GM21381 (cell line): ENCODE measurements around the gene ZNF664.

ENCODE experiments used
- ATAC-seq: cut with Tn5 transposase; IDR thresholded peaks from one replicate; pipeline ENCODE4 v1.9.1; 2021; ENCODE audit warnings: mild to moderate bottlenecking, moderate library complexity; ENCODE audit not compliant: unreplicated experiment

The ZNF664 gene

DNA sequence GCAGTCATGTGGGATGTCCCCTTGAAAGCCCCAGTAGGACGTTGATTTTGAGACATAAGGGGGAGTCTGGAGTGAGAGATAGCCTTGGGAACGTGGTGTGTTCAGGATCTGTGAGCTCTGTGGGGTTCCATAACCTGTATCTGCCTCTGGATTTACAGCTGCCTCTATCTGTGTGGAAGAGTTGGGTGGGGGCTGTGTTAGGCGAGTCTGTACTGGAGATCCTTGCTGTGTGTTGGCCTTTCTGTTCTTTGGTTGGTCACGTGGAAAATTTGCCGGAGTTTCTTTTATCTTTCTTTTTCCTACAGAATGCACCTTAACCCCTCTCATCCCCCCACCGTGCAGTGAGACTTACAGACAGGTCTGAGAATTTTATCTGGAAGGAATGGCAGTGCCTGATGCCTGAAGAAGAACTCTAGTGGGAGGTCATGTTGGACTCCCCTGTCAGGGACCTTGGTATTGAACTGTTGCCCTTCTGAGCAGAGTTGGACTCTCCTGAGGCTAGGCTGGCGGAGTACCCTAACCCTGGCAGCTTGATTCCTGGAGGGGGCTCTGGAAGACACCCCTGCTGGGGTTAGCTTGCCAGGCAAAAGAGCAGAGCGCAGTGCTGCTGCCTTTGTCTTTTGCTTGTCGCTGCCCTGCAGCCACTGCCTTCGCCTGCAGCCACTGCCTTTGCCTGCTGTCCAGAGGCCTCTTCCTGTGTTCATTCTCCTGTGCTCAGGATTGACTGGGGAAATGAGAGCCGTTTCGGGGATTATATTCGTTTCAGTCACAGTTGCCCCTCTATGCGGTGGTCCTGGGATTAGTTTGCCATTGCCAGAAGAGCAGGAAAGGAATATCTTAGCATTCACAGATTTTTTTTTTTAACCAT lies 34.1 kb downstream of the ZNF664 start:
- ATAC-seq = no peak

- no peak for ATAC-seq
These were observed 35.0 kb downstream of the ZNF664 start for GRCh38 chr12:124007826-124008570.

- ATAC-seq = no peak
These were observed 35.6 kb downstream of the ZNF664 start for GRCh38 chr12:124008595-124008994.

GRCh38 chr12:124009781-124010180 lies 36.8 kb downstream of the ZNF664 start:
- no peak for ATAC-seq

DNA sequence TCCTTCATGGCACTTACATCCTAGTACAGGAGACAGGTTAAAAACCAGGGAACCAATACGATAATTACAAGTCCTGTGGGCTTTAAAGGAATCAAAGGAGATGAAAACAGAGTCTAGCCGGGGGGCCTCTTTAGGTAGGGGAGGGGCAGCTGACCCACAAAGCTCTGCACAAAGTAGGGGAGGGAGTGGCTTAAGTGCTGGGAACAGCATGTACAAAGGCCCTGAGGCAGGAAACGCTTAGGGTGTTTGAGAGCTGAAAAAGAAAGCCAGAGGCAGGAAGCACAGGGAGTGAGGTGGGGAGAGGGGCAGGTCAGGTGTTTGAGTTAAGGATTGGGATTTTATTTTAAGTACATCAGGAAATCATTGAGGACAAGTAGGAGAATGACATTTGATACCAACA lies 37.7 kb downstream of the ZNF664 start:
- no peak for ATAC-seq

DNA sequence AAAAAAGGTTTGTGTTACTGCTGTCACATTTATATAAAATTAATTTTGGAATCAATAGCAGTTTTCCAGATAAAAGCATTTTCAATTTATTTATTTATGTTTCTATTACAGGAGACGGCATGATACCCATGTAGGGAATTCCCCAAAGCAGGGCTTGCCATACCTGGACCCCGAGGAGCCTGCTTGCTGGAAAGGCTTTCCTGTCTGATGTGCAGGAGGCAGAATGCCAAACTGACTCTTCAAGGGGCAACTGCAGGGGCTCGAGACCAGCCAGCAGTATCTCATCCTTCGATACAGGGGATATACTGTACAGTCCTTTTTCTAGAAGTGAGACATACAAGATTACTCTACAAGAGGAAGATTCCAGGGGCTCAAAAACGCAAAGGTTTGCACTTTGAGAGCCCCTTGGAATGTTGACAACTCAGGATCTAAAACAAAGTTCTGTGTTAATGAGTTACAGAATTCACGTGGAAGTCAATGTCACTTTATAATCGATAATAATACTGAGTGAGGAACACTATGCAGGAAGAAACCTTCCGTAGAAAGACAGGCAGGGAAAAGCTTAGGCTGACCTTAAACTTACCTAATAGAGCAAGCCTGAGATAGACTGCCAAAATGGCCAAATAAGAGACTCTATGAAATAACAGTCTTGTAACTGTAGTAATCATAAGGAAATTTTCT lies 38.6 kb downstream of the ZNF664 start:
- ATAC-seq = no peak

DNA sequence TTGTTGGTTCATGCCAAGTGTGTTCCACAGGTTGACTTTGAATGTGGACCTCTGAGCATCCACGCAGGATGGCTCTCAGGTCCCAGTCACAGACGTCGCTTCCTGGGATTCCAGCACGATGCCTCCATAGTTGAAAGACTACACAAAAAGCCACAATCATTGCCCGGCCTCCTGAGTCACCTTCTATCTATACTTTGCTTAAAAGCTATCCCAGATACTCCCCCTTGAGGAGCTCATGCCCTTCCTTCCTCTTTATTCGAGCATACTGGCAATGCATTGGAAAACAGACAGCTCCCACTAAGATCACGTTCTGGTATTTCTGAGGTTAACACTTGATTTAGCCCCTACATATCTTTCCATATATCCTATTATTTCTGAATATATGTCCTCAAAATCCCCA lies 40.1 kb downstream of the ZNF664 start:
- no peak for ATAC-seq

GRCh38 chr12:124015494-124016461 lies 42.8 kb downstream of the ZNF664 start:
- ATAC-seq = no peak

GRCh38 chr12:124017064-124017463 lies 44.0 kb downstream of the ZNF664 start:
- ATAC-seq = no peak

- ATAC-seq = no peak
These were observed 45.5 kb downstream of the ZNF664 start for GRCh38 chr12:124018539-124018938.

- no peak for ATAC-seq
These were observed 46.1 kb downstream of the ZNF664 start for GRCh38 chr12:124019115-124019514.

DNA sequence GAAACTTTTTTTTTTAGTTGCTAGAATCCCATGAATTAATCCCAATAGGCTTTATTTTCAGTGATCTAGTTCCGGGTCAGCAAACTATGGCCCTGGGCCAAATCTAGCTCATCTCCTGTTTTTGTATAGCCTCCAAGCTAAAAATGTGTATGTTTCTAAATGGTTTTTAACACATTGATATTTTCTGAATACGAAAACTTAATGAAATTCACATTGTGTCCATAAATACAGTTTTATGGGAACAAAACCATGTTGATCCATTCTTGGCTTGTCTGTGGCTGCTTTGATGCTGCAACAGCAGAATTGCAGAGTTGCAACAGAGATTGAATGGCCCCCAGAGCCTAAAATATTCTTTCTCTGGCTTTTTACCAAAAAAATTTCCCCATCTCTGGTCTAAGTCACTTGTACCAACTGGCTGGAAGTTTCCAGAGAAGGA lies 47.5 kb downstream of the ZNF664 start:
- no peak for ATAC-seq

GRCh38 chr12:124021007-124021406 lies 48.0 kb downstream of the ZNF664 start:
- ATAC-seq = no peak

DNA sequence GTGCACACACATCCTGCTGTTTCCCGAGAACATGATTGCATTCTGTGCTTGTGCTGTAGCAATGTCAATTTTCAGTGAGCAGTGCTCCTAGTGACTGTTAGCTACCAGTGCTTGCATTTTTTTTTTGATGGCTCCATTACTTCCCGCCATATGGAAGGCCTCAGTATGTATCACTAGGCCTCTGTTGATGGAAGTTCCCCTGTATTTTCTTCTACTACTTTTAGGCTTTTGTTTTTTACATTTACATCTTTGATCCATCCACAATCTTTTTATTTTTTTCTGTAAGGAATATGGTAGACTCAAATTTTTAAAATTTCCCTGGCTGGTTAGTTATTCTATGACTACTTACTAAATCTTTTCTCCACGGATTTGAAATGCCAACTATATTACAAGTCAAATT lies 49.1 kb downstream of the ZNF664 start:
- no peak for ATAC-seq

- ATAC-seq = no peak
These were observed 51.3 kb downstream of the ZNF664 start for GRCh38 chr12:124024263-124024678.

GRCh38 chr12:124024776-124025175 lies 51.8 kb downstream of the ZNF664 start:
- no peak for ATAC-seq

GRCh38 chr12:124025661-124026060 lies 52.6 kb downstream of the ZNF664 start:
- no peak for ATAC-seq

DNA sequence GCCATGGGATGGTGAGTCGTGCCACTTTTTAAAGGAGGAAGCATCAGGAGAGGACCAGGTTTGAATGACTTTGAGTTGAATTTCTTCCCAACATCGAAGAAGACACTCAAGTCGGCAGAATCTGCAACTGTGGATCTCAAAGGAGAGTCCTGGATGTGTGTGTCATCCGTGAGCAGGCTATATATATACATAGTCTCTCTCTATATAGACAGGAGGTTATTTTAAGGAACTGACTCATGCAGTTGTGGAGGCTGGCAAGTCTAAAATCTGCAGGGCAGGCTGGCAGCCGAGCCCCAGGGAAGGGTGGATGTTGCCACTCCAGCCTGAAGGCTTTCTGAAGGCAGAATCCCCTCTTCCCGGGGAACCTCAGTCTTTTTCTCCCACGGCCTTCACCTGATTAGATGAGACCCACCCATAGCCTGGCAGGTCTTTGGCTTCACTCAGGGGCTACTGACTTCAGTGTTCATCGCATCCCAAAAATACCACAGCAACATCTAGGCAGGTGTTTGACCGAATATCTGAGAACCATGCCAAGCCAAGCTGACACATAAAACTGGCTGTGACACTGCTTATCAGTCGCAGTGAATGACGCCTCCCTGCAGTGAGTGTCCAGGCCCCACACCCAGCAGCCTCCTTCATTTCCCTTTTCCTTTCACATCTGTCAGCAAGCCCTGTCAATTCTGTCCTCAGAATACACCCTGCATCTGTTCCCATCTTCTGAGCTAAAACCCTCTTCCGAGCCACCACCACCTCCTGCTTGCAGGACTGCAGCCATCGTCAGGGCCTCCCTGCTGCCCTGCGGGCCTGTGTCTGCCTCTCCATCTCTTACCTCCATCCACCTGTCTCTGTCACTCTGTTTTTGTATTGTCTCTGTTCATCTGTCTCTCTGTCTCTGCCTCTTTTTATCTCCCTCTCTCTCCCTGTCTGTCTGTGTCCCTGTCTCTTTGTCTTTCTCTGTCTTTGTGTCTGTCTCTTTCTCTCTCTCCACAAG lies 54.0 kb downstream of the ZNF664 start:
- ATAC-seq = no peak
